ENCODE results near the gene SNX24. TPM values are rescaled to one million over a fixed set of nuclear protein-coding genes. Genes with fewer than 3 reads are reported as not detected.

Gene SNX24
- total RNA-seq, 2 experiments from 2014 or later: 3.0 to 3.4 TPM

- ChIA-PET CTCF (no interaction called here), POLR2A (no interaction called here)
Measured at GRCh38 chr5:122997294-122997693, 151.9 kb downstream of the SNX24 start.

GRCh38 chr5:122999947-123000563 is 154.6 kb downstream of the SNX24 start:
- POLR2A ChIA-PET: interaction anchor here (1.0 kb wide), 1 partner anchor 705 kb away, joined by 3 read pairs; no protein-coding TSS in a partner anchor
- CTCF ChIA-PET: no interaction called here

GRCh38 chr5:123000731-123001130 is 155.3 kb downstream of the SNX24 start:
- ChIA-PET CTCF (no interaction called here), POLR2A (interaction anchor here (1.0 kb wide), 1 partner anchor 706 kb away, joined by 3 read pairs; no protein-coding TSS in a partner anchor)

DNA sequence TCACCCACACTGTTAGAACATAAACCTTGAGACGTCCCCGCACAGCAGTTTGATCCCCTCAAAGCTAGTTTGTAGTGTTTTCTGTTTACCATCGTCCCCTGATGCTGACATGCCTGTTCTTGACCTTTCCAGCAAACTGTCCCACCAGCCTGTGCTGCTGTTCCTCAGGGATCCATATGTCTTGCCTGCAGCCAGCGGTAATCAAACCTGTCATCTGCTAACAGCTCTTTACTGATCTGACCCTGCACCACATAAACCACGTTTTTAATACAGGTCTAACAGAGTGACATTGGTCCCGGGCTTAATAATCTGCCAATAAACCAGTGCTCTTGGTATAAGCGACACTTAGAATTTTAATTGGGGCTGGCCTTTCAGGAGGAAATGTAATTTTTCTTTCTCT is 156.4 kb downstream of the SNX24 start:
- POLR2A ChIA-PET: no interaction called here
- CTCF ChIA-PET: no interaction called here

DNA sequence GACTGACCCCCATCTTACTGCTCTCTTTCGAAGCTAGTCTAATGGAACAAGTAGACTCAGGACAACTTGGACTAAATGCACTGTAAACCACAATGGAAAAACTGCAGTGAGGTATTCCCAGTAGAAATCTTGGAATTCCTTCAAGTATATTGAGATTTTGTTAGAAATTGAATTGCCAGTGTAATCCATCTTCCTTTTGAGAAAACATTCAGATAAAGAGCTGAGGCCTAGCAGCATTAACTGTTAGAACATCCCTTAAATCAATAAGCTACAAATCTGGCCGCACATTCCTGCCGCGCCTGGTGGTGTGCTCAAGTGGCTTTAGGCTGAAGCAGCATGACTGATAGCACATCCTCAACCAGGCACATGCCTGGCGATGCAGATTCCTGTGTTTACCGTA is 161.8 kb downstream of the SNX24 start:
- POLR2A ChIA-PET: no interaction called here
- CTCF ChIA-PET: interaction anchor here (0.7 kb wide), 1 partner anchor 71 kb away, joined by 3 read pairs; no protein-coding TSS in a partner anchor

GRCh38 chr5:123007754-123008153 is 162.3 kb downstream of the SNX24 start:
- CTCF ChIA-PET: interaction anchor here (0.7 kb wide), 1 partner anchor 71 kb away, joined by 3 read pairs; no protein-coding TSS in a partner anchor
- POLR2A ChIA-PET: no interaction called here

- CTCF ChIA-PET: no interaction called here
- POLR2A ChIA-PET: no interaction called here
Measured at GRCh38 chr5:123012321-123012720, 166.9 kb downstream of the SNX24 start.

- ChIA-PET POLR2A (no interaction called here), CTCF (interaction anchor here (1.6 kb wide), 1 partner anchor 310 kb away, joined by 3 read pairs; no protein-coding TSS in a partner anchor)
Measured at GRCh38 chr5:123014689-123015088, 169.3 kb downstream of the SNX24 start.

GRCh38 chr5:123028222-123028621 is 182.8 kb downstream of the SNX24 start:
- ChIA-PET POLR2A (no interaction called here), CTCF (no interaction called here)

DNA sequence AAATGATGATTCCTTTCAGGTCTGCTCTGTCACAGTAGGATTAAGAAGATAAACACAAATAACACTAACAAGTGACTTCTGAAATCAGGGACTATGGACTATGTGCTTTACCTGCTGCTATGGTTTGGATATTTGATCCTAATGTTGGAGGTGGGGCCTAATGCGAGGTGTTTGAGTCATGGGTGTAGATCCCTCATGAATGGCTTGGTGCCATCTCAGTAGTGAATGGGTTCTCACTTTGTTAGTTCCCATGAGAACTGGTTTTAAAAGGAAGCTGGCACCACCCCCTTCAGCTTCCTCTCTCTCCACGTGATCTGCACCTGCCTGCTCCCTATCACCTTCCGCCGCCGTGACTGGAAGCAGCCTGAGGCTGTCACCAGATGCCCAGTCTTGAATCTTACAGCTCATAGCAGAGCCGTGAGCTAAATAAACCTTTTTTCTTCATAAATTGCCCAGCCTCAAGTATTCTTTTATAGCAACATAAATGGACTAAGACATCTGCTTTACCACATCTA is 187.8 kb downstream of the SNX24 start:
- POLR2A ChIA-PET: no interaction called here
- CTCF ChIA-PET: interaction anchor here (0.7 kb wide), 1 partner anchor 9 kb away, joined by 3 read pairs; no protein-coding TSS in a partner anchor

- ChIA-PET POLR2A (no interaction called here), CTCF (no interaction called here)
Measured at GRCh38 chr5:123035360-123035917, 190.0 kb downstream of the SNX24 start.

DNA sequence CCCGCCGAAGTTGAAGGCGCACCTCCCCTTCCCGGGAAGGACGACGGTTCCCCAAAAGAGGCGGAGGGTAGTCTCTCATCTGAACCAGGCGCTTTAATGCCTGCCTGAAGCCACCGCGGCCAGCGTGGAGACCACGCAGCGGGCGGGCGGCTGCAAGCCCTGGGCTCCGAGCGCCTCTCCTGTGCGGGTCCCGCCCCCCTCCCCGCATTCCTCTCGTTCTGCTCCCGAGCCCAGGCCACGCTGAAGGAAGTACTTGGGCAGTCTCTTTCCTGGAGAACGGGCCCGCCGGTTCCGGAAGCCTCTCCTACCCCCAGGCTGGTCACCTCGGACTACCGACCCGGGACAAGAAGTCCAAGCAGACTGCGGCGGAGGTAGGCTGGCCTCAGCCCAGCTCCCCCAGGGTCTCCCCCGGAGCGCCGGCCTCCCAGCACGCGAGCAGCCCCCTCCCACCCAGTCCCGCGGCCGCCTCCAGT is 190.5 kb downstream of the SNX24 start:
- POLR2A ChIA-PET: no interaction called here
- CTCF ChIA-PET: no interaction called here

DNA sequence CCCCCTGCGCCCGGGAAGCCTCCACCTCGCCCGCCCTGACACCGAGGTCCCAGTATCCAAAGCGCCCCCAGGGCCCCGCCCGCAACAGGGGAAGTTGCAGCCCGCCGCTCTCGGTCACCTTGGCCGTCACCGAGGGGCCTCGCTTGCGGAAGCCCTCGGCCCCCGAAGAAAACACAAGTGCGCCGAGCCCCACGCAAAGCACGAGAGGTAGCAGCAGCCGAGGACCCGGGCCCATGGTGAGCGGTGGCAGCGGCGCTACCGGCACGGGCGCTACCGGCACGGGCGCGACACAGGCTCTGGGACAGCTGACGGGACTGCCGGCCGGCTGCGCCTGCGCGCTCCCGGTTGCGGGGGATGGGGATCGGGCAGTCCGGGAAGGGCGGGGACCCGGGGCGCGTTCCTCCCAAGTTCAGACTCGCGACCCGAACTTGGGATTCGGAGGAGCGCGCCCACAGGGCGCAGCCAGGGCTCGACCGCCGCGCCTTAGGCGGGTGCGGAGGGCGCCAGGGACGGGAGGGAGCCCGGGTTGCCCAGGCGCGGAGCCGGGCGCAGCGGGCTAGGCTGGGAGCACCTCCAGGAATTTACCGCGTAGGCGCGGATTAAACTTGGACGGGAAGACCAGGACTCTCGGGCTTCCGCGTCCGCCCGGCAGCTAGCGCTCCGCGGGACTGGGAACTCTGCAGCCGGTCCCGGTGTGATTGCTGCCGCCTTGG is 191.1 kb downstream of the SNX24 start, which contains the start of gene PPIC:
Gene PPIC, minus strand, starts transcription at position 335 of the 713 bp plus-strand sequence. Its CDS starts 100 bp downstream, at position 235.
- CTCF ChIA-PET: no interaction called here
- POLR2A ChIA-PET: no interaction called here

- ChIA-PET POLR2A (no interaction called here), CTCF (no interaction called here)
Measured at GRCh38 chr5:123037104-123037418, 191.6 kb downstream of the SNX24 start.

- ChIA-PET CTCF (no interaction called here), POLR2A (no interaction called here)
Measured at GRCh38 chr5:123039673-123040072, 194.3 kb downstream of the SNX24 start.

DNA sequence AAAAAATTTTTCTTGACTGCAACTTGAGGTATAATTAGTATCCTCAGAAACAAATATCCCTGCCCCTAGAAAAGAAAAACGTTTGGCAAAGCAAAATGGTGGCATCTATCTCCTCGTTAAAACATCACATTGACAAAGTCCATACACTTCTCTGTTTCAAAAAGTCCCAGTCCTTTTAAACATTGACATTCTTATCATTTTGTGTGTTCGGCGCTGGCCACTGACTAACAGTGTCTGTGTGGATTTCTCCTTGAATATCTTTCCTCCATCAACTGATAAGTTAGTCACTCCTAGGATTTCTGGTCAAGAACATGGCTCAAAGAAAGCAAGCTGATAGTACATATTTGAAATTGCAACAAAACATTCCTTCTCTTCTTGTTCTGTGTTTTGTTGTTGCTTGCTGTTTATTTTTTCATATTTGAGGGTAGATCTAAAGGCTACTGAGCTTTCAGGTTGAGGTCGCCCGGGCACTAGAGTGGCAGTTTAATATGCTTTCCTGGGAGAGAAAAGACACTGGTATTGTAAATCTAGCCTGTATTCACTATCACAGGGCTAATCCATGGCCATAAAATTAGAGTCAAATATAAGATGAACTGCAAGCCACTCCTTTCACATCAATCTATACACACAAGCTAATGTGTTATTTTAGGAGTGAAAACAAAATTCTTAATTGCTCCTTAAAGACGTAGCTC is 199.7 kb downstream of the SNX24 start:
- POLR2A ChIA-PET: no interaction called here
- CTCF ChIA-PET: no interaction called here

- POLR2A ChIA-PET: no interaction called here
- CTCF ChIA-PET: no interaction called here
Measured at GRCh38 chr5:123046222-123046621, 200.8 kb downstream of the SNX24 start.

DNA sequence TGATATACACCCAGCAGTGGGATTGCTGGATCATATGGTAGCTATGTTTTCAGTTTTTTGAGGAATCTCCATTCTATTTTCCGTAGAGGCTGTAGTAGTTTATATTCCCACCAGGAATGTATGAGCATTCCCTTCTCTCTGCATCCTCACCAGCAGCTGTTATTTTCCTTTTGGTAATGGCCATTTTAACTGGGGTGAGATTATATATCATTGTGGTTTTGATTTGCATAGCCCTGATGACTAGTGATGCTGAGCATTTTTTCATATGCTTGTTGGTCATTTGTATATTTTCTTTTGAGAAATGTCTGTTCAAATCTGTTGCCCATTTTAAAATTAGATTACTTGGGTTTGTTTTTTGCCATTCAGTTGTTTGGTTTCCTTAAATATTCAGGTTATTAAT is 202.3 kb downstream of the SNX24 start:
- CTCF ChIA-PET: no interaction called here
- POLR2A ChIA-PET: no interaction called here

DNA sequence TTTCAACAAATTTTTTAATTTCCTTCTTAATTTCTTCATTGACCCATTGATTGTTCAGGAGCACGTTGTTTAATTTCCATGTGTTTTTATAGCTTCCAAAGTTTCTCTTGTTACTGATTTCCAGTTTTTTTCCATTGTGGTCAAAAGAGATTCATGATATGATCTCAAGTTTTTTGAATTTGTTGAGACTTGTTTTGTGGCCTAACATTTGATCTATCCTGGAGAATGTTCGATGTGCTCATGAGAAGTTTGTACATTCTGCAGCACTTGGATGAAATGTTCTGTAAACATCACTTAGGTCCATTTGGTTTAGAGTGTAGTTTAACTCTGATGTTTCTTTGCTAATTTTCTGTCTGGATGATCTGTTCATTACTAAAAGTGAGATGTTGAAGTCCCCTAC is 205.8 kb downstream of the SNX24 start:
- ChIA-PET CTCF (no interaction called here), POLR2A (no interaction called here)

Measured in activated CD8-positive, alpha-beta memory T cell treated with anti-CD3 and anti-CD28 coated beads for 36 hours (primary cell).